Activated gamma-delta T cell treated with anti-CD3 and anti-CD28 coated beads, Interleukin-2, amount 50 U/mL, for 16 hours (primary cell): ENCODE results near the gene C11orf68.

Experiments
- DNase-seq: peaks from one replicate; pipeline ENCODE4 v3.0.0-alpha.2; 2020; ENCODE audit warnings: low read depth

C11orf68 gene

DNA sequence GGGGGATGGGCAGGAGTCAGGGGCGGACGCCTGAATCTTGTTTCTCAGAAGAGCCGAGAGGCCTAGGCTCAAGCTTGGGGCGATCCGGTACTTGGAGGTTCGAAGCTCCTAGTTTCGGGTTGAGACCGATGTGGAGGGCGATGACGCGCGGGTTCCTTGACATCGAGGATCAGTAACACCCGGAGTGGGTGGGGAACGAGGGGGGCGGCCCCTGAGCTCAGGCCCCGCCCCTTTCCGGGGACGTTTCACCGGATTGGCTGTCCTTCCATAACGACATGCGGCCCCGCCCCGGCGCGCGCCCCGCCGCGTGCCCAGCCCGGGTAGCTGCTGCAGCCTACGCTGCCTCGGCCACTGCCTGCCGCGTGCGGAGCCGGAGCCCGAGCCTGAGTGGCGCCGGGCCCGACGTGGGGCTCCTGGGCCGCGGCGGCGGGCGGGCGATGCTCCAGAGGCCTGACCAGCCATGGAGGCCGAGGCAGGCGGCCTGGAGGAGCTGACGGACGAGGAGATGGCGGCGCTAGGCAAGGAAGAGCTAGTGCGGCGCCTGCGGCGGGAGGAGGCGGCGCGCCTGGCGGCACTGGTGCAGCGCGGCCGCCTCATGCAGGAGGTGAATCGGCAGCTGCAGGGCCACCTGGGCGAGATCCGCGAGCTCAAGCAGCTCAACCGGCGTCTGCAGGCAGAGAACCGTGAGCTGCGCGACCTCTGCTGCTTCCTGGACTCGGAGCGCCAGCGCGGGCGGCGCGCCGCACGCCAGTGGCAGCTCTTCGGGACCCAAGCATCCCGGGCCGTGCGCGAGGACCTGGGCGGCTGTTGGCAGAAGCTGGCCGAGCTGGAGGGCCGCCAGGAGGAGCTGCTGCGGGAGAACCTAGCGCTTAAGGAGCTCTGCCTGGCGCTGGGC lies 28.3 kb downstream of the C11orf68 start, which contains the start of gene CCDC85B:
CCDC85B (plus strand) TSS at position 350 of the 895 bp plus-strand sequence; CDS start at position 461, 111 bp downstream.
- DNase-seq: peak; percentile 98

DNA sequence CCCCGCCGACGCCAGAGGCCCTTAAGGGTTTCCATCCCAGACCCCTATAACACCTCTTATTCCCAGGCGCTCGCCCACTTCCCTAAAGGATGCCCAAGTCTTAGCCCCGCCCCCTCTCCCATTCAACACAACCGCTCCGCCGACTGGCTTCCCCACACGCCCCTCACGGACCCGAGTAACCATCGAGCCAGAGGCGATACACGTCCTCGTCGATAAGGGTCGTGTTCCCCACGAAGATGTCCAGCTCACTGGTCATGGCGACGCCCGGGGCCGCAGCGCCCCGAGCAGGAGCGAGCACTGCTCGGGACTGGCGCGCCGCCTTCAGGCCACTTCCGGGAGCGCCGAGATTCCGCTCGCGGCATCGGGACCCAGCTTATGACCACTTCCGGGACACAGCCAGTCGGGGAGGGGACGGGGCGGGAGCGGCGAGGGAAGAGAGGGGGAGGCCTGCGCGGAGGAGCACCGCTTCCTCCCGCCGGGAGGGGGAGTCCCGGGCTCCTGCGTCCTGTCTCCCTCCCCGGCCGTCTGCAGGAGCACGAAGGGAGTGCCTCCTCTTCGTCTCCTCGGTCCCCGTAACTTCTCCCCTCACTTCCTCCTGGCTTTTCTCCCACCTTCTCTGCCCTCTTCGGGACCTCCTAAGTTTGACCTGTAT lies 30.6 kb downstream of the C11orf68 start, which contains the start of gene FIBP:
FIBP (minus strand) TSS at position 309 of the 652 bp plus-strand sequence; CDS start at position 256, 53 bp downstream.
- DNase-seq: peak; percentile 93

DNA sequence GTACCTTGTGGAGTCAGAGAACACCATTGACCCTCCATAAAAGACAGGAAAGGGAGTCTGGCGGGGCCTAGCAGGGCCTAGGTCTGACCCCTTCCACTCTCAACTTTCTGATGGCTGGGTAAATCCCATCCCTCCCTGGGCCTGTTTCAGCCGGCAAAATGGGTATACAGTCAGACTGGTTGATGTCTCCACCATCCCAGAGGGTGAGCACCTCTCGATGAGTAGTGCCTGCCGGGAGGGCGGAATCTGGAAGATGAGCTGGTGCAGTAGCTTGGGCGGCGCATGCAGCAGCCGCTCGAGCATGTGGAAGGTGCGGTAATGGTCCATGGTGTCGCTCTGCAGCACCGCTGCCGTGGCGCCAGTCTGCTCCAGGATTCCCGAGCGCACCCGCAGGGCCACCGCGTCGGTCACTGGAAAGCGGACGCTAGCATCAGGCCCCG lies 31.1 kb downstream of the C11orf68 start:
- DNase-seq: no peak

DNA sequence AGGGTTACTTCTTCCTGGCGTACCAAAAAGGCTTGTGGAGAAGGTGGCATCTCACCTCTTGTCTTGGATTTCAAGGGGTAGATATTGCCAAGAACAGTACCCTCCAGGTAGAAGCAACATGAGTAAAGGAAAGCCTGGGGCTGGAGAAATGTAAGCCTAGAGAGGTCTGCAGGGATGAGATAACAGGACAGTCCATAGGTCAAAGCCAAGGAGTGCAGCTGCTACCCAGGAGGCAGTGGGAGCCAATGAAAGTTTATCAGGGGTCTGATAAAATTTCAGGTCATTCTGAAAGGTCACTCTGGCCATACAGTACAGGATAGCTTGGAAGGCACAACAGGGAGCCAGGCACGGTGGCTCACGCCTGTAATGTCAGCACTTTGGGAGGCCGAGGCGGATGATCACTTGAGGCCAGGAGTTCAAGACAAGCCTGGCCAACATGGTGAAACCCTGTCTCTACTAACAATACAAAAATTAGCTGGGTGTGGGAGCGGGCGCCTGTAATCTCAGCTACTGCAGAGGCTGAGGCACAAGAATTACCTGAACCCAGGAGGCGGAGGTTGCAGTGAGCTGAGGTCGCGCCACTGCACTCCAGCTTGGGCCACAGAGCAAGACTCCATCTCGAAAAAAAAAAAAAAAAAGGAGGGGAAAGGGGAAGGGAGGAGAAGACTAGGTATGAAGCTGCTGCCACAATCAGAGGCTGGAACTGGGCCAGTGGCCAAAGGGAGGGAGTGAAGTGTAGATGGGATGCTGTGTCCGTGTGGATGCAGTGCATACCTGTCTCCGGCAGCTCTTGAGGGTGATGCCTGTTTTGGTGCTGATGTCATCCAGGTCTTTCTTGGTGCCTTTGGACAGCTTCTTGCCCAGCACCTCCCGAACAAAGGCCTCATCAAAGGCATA lies 31.8 kb downstream of the C11orf68 start:
- DNase-seq: no peak

DNA sequence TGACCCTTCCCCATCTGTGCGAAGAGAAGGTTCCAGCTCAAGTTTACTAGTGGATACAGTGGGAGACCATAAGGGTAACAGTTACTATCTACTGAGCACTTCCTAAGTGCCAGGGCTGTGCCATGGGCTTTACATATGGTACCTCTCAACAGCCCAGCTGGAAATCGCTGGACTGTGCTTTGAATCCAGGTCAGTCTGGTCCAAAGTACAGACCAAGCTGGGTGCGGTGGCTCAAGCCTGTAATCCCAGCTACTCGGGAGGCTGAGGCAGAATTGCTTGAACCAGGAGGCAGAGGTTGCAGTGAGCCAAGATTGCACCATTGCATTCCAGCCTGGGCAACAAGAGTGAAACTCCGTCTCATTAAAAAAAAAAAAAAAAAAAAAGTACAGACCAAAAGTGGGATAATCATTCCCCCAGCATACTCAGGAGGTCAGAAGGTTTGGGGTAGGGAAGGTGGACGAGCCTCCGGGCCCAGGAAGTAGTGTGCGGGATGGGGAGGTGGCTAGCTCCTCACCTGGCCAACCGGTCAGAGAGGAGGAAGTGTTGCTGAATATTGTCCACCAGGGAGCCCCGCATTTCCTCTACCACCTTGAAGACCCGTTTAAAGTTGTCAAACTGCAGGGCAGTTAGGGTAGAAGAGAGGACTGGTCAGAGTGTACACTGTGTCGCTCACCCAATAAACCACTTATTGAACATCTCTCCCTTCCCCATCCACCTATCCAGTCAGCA lies 32.9 kb downstream of the C11orf68 start:
- DNase-seq: no peak

DNA sequence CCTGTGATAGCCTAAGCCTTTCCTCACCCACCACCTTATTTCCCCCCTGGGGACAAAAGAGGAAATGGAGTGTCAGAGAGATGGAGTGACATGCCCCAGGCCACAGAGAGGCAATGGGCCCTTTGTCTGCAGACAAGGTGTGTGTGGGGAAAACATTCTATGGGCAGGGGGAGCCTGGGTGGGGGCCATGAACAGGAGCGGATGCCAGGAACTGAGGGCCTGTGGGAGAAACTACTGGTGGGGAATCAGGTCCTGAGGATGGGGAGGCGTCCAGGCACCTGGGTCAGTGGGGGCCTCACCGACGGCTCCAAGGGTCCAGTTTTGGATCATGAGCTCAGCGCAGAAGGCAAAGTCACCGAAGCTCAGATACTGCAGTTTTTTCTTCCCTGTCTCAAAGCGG lies 33.6 kb downstream of the C11orf68 start:
- no peak for DNase-seq

DNA sequence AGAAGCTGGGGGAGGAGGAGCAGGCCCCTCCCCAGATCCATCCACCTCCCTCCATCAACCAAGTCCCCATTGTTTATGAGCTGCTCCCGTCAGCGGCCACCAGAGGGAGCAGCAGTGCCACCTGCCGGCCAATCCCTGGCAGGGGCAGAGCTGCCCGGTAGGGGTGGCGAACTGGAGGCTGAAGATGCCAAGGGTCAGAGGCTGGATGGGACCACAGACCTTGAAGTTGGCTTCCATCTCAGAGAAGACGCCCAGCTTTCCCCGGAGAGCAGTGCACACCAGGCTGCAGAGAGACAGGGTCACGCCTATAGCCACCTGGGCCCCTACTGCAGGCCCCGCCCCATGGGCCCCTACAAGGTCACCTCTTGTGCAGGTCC lies 34.2 kb downstream of the C11orf68 start:
- peak; percentile 75 for DNase-seq

DNA sequence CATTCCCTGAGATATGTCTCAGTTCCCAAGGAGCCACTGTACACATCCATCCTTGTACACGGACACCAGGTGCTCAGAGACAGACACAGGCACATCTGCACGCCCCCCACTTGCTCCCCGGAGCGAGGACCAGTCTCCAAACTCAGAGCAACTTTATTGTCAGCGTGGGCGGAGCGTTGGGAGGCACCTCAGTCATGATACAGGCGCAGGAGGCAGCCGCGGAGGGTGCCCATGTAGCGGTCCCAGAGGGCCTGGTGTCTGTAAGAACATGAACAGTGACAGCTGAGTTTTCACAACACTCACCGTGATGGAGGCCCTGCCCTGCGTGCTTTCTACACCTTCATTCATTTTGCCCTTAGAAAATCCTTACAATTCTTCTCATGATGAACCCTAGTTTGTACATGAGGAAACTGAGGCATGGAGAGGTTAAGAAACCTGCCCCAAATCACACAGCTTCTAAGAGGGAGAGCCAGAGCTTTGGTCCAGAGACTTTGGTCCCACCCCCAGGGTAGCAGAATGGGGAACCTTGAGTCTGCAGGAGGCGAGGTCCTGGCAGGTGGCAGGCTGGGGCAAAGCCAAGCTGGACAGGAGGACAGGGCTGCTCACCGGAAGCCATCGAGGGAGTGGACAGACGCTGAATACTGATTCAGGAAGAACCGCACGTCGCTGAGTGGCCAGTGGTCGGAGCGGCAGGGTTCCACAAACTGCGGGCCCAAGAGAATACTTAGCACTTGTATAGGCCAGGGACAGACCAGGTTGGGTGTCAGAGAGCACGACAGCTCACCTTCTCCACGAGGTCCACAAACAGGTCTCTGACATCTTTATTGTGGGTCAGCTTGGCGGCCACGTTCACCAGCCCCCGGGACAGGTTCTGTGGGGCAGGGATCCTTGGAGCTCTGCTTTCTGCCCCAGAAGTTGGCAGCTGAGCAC lies 34.8 kb downstream of the C11orf68 start:
- no peak for DNase-seq

DNA sequence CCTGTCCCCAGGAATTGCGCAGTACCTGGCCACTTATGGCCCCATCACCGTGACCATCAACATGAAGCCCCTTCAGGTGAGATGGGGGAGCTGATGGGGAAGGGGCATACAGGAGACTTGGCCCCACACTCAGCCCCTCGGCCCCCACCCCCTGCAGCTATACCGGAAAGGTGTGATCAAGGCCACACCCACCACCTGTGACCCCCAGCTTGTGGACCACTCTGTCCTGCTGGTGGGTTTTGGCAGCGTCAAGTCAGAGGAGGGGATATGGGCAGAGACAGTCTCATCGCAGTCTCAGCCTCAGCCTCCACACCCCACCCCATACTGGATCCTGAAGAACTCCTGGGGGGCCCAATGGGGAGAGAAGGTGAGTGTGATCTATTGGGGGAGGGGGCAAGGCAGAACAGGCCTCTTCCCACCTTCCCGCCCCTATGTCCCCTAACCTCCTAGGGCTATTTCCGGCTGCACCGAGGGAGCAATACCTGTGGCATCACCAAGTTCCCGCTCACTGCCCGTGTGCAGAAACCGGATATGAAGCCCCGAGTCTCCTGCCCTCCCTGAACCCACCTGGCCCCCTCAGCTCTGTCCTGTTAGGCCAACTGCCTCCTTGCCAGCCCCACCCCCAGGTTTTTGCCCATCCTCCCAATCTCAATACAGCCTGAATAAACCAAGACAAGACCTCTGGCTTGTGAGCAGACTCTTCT lies 35.7 kb downstream of the C11orf68 start:
- no peak for DNase-seq

DNA sequence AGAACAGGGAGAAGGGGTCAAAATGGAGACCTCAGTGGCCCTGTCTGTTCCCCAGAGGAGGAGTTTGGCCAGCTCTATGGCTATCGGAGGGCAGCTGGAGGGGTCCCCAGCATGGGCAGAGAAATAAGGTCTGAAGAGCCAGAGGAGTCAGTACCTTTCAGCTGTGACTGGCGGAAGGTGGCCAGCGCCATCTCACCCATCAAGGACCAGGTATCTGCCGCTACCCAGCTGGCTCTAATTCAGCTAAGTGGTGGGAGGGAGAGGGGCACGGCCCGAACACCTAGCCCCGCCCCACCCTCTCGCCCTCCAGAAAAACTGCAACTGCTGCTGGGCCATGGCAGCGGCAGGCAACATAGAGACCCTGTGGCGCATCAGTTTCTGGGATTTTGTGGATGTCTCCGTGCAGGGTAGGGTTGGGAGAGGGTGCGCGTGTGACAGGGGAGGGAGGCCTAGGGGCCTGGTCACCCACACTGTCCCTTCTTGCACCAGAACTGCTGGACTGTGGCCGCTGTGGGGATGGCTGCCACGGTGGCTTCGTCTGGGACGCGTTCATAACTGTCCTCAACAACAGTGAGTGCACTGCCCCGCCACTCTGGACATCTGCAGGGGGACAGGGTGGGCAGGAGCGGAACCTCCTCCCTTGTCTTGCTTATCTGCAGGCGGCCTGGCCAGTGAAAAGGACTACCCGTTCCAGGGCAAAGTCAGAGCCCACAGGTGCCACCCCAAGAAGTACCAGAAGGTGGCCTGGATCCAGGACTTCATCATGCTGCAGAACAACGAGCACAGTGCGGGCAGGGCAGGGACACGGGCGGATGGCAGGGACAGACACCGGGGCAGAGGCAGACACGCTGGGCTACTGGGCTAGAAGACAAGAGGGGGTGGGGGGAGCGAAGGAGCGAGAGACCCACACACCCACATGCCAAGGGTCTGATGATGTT lies 36.5 kb downstream of the C11orf68 start:
- DNase-seq: no peak

DNA sequence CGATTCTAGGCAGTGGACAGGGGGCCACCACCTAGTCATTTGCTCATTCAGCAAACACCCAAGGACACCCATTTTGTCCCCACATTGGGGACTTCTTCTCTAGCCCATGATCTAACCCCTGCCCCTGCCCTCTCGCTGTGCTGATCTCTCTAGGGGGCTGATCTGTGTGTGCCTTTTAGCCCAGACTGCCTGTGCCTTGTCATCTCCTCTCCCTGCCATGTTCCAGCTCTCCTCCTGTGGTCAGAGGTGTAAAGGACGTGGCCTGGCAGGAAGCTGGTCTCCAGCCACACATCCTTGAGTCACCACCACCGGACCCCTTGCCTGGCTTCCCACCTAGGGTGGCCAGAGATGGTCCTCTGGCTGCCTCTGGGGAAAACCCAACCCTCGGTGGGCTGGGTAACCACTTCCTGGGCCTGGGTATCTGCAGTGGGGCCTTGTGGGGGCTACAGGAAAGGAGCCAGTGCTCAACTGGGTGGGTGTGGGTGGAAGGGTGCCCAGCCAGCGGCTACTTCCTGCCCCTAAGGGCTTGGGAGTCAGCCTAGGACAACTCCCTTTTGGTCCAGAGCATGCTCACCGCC lies 37.9 kb downstream of the C11orf68 start:
- DNase-seq: no peak

DNA sequence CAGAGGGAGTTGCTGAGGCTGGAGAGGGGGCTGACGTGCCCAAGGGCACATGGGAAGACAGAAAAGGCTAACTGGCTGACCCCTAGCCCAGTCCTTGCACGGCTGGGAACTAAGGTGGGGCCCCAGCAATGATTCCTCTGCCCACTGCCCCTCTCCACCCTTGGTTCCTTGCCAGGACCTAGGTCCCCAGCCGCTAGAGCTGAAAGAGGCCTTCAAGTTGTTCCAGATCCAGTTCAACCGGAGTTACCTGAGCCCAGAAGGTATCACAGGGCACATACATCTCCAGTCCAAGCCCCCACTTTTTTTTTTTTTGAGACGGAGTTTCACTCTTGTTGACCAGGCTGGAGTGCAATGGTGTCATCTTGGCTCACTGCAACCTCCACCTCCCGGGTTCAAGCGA lies 38.8 kb downstream of the C11orf68 start:
- no peak for DNase-seq

DNA sequence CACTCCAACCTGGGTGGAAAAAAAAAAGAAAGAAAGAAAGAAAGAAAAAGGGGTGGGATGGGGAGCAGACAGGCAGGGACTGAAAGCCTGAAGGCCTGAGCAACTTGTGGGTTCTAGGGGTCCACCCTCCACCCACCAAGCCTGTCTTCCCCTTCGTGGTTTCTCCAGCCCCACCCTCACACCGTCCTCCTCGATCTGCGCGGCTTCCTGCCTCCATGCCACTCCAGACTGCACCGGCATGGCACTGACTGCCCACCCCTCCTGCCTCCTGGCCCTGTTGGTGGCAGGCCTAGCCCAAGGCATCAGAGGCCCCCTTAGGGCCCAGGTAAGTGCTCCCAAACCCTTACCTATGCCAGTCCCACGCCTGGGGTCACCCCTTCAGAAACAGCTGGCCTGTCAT lies 39.2 kb downstream of the C11orf68 start, which contains the start of gene CTSW:
CTSW (plus strand) TSS at position 221 of the 400 bp plus-strand sequence; CDS start at position 239, 18 bp downstream.
- no peak for DNase-seq

DNA sequence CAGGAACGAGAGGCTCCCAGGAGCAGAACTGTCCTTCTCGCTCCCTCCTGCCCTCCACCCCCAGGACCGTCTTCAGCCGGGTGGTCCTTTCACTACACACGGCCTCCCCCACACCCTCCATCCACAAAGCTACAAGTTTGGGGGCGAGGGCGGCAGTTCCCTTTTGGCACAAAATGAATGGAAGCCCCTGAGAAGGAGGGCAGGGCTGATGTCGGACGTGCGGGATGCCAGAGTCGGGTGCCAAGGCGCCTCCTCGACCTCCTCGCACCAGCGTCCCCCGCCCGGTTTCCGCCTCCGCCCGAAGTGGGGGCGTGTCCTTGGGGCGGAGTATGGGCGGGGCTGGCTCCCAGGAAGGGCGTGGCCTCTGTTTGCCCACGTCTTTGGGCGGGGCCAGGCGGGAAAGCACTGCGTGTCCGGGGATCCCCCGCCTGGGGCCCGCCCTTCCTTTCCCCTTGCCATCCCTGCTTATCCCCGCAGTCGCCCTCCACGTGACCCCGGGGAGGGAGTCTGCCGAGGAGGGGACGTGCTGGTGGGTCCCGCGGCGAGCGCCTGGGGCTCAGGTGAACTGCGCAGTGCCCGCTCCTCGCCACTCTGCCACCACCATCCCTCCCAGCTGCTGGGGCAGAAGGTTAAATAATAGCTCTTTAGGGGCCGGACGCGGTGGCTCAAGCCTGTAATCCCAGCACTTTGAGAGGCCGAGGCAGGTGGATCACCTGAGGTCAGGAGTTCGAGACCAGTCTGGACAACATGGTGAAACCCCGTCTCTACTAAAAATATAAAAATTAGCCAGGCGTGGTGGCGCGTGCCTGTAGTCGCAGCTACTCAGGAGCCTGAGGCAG lies 45.3 kb downstream of the C11orf68 start:
- peak; percentile 94 for DNase-seq

DNA sequence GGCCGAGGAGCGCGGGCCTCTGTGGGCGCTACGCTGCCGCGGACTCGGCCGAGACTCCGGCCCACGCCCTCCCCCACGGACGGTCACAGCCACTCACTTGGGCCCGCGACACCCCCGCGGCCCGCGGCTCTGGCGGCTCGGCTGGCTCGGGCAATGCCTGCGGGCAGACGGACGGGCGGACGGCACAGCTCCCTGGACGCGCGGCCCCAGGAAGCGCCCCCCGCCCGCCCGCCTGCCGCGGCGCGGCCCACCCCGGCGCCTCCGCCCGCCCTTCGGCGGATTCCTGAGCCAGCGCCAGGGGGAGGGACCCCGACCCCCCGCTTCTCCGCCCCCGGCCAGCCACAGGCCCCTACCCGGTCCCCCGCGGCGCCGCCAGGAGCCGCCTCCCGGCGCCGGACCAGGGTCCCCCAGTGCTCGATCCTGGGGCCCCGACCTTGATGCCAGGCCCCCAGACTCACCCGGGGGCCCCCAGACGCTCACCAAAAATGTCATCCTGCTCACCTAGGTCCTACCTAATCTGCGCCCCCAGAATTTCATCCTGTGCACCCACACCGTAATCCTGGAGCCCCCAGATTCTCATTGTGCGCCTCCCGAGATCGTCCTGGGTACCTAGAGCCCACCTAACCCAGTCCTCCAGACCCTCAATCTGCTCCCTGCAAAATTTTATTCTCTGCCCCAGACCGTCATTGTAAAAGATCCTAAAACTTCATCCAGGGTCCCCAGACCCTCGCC lies 46.1 kb downstream of the C11orf68 start, which contains the start of gene EFEMP2:
EFEMP2 (minus strand) TSS at position 215 of the 732 bp plus-strand sequence. CDS start 446 bp downstream, outside the sequence.
- DNase-seq: no peak
